Activated T-cell treated with anti-CD3 and anti-CD28 coated beads, Interleukin-2, amount 50 U/mL, for 24 hours (primary cell): Measurements from ENCODE around the gene LMX1B.
A peak's percentile ranks its signal among the peaks of the same experiment; 100 is the strongest.

Experiments used
- DNase-seq: peaks from one replicate; pipeline ENCODE4 v3.0.0-alpha.2; 2020
- H3K27ac Mint-ChIP-seq: 2 replicates; pipeline ENCODE4 v1.8.0; 2020; ENCODE audit warnings: mild to moderate bottlenecking, mixed read lengths
- H3K27me3 Mint-ChIP-seq: 2 replicates; pipeline ENCODE4 v1.8.0; 2020; ENCODE audit warnings: mixed read lengths
- H3K36me3 Mint-ChIP-seq: 2 replicates; pipeline ENCODE4 v1.8.0; 2020; ENCODE audit warnings: low read depth, mixed read lengths
- H3K4me1 Mint-ChIP-seq: 2 replicates; pipeline ENCODE4 v1.8.0; 2020; ENCODE audit warnings: low read depth, mixed read lengths
- H3K4me3 Mint-ChIP-seq: 2 replicates; pipeline ENCODE4 v1.8.0; 2020; ENCODE audit warnings: mild to moderate bottlenecking, moderate library complexity, mixed read lengths
- H3K9me3 Mint-ChIP-seq: 2 replicates; pipeline ENCODE4 v1.8.0; 2020; ENCODE audit warnings: mixed read lengths

LMX1B gene

GRCh38 chr9:126611193-126611591, 2.5 kb upstream of the LMX1B start:
- H3K27me3 Mint-ChIP-seq = peaks cover 81% of the 10 kb centered on the region
- no peak overlapping the region for H3K4me3 Mint-ChIP-seq
- H3K9me3 Mint-ChIP-seq = no peaks in the 10 kb centered on the region
- H3K4me1 Mint-ChIP-seq = peaks cover 21% of the 10 kb centered on the region
- no peaks in the 10 kb centered on the region for H3K36me3 Mint-ChIP-seq
- no peak overlapping the region for H3K27ac Mint-ChIP-seq
- DNase-seq = no peak

- Mint-ChIP-seq H3K27ac (peak overlapping the region; percentile 1), H3K36me3 (no peaks in the 10 kb centered on the region), H3K4me1 (peaks cover 21% of the 10 kb centered on the region), H3K4me3 (peak overlapping the region; percentile 1), H3K27me3 (peaks cover 81% of the 10 kb centered on the region), H3K9me3 (no peaks in the 10 kb centered on the region)
- peak; percentile 85 for DNase-seq
Observed at GRCh38 chr9:126611592-126612325, 2.0 kb upstream of the LMX1B start.

- Mint-ChIP-seq H3K27me3 (peaks cover 81% of the 10 kb centered on the region), H3K4me3 (peak overlapping the region; percentile 1), H3K9me3 (no peaks in the 10 kb centered on the region), H3K27ac (peak overlapping the region; percentile 1), H3K36me3 (no peaks in the 10 kb centered on the region), H3K4me1 (peaks cover 21% of the 10 kb centered on the region)
- no peak for DNase-seq
Observed at GRCh38 chr9:126612326-126612812, 1.4 kb upstream of the LMX1B start.

GRCh38 chr9:126612813-126613641, 701 bp upstream of the LMX1B start:
- Mint-ChIP-seq H3K27me3 (peaks cover 83% of the 10 kb centered on the region), H3K4me3 (peak overlapping the region; percentile 49), H3K36me3 (no peaks in the 10 kb centered on the region), H3K27ac (peak overlapping the region; percentile 64), H3K9me3 (no peaks in the 10 kb centered on the region), H3K4me1 (peaks cover 21% of the 10 kb centered on the region)
- no peak for DNase-seq

GRCh38 chr9:126614088-126614454, 343 bp downstream of the LMX1B start:
- DNase-seq = no peak
- H3K36me3 Mint-ChIP-seq = no peaks in the 10 kb centered on the region

GRCh38 chr9:126614455-126615244, 922 bp downstream of the LMX1B start:
- Mint-ChIP-seq H3K9me3 (no peaks in the 10 kb centered on the region), H3K4me3 (peak overlapping the region; percentile 47), H3K4me1 (peaks cover 28% of the 10 kb centered on the region), H3K36me3 (no peaks in the 10 kb centered on the region), H3K27ac (peak overlapping the region; percentile 78), H3K27me3 (peaks cover 80% of the 10 kb centered on the region)
- no peak for DNase-seq

More at GRCh38 chr9:126614088-126614454, 343 bp downstream of the LMX1B start:
- no peaks in the 10 kb centered on the region for H3K9me3 Mint-ChIP-seq
- no peak overlapping the region for H3K27ac Mint-ChIP-seq
- no peak overlapping the region for H3K4me3 Mint-ChIP-seq
- H3K27me3 Mint-ChIP-seq = peaks cover 80% of the 10 kb centered on the region
- H3K4me1 Mint-ChIP-seq = peaks cover 28% of the 10 kb centered on the region

- H3K4me1 Mint-ChIP-seq = peaks cover 28% of the 10 kb centered on the region
- no peak for DNase-seq
- H3K9me3 Mint-ChIP-seq = no peaks in the 10 kb centered on the region
- no peak overlapping the region for H3K27ac Mint-ChIP-seq
- no peaks in the 10 kb centered on the region for H3K36me3 Mint-ChIP-seq
- no peak overlapping the region for H3K4me3 Mint-ChIP-seq
- H3K27me3 Mint-ChIP-seq = peaks cover 80% of the 10 kb centered on the region
Observed at GRCh38 chr9:126615245-126615790, 1.6 kb downstream of the LMX1B start.

- DNase-seq = no peak
- Mint-ChIP-seq H3K9me3 (no peaks in the 10 kb centered on the region), H3K27me3 (peaks cover 80% of the 10 kb centered on the region), H3K4me3 (no peak overlapping the region), H3K27ac (no peak overlapping the region), H3K4me1 (peaks cover 28% of the 10 kb centered on the region), H3K36me3 (no peaks in the 10 kb centered on the region)
Observed at GRCh38 chr9:126615791-126616447, 2.2 kb downstream of the LMX1B start.

- H3K27ac Mint-ChIP-seq = no peak overlapping the region
- peaks cover 22% of the 10 kb centered on the region for H3K4me1 Mint-ChIP-seq
- no peaks in the 10 kb centered on the region for H3K9me3 Mint-ChIP-seq
- peaks cover 80% of the 10 kb centered on the region for H3K27me3 Mint-ChIP-seq
- no peak for DNase-seq
- H3K4me3 Mint-ChIP-seq = no peak overlapping the region
- no peaks in the 10 kb centered on the region for H3K36me3 Mint-ChIP-seq
Observed at GRCh38 chr9:126616521-126616976, 2.8 kb downstream of the LMX1B start.

GRCh38 chr9:126617003-126617822, 3.5 kb downstream of the LMX1B start:
- Mint-ChIP-seq H3K27ac (no peak overlapping the region), H3K4me3 (no peak overlapping the region), H3K4me1 (peaks cover 16% of the 10 kb centered on the region), H3K9me3 (no peaks in the 10 kb centered on the region), H3K27me3 (peaks cover 80% of the 10 kb centered on the region), H3K36me3 (no peaks in the 10 kb centered on the region)
- DNase-seq = no peak

- DNase-seq = no peak
- Mint-ChIP-seq H3K36me3 (no peaks in the 10 kb centered on the region), H3K27me3 (peaks cover 83% of the 10 kb centered on the region), H3K27ac (no peak overlapping the region), H3K9me3 (no peaks in the 10 kb centered on the region), H3K4me3 (no peak overlapping the region), H3K4me1 (peaks cover 15% of the 10 kb centered on the region)
Observed at GRCh38 chr9:126617823-126618165, 4.1 kb downstream of the LMX1B start.

GRCh38 chr9:126618190-126618584, 4.5 kb downstream of the LMX1B start:
- no peak for DNase-seq
- Mint-ChIP-seq H3K4me1 (peaks cover 12% of the 10 kb centered on the region), H3K36me3 (no peaks in the 10 kb centered on the region), H3K4me3 (no peak overlapping the region), H3K27ac (no peak overlapping the region), H3K9me3 (no peaks in the 10 kb centered on the region), H3K27me3 (peaks cover 83% of the 10 kb centered on the region)
